OCI-LY1 (cell line): Measurements from ENCODE around the gene DTX3.

Experiments
- CTCF ChIP-seq: fragments of 200-600 bp; sonication (generic), shearing (Covaris generic); IDR thresholded peaks from 2 replicates; pipeline ENCODE4 v1.5.1; 2017; ENCODE audit warnings: mild to moderate bottlenecking, antibody characterized with exemption, low read length, moderate library complexity, mixed read lengths
- EZH2 ChIP-seq: fragments of 200-600 bp; sonication (generic), shearing (Covaris generic); IDR thresholded peaks from 2 replicates; pipeline ENCODE4 v1.8.0; 2017; ENCODE audit warnings: borderline replicate concordance, mixed run types, mild to moderate bottlenecking, antibody characterized with exemption, low read length, moderate library complexity, mixed read lengths

- TF ChIP-seq CTCF (no peak), EZH2 (no peak)
These were observed 12.0 kb upstream of the DTX3 start for GRCh38 chr12:57592551-57593165.
